ENCODE data around the gene ANKS3. TPM values are rescaled to one million over a fixed set of nuclear protein-coding genes. Genes with fewer than 3 reads are reported as not detected.
A peak's percentile ranks its signal among the peaks of the same experiment; 100 is the strongest.

ANKS3 gene
- total and polyA plus RNA-seq, 2 donors (not counting 1 experiment from before 2014, with no cell fraction given) = 26.5 to 31.9 TPM

DNA sequence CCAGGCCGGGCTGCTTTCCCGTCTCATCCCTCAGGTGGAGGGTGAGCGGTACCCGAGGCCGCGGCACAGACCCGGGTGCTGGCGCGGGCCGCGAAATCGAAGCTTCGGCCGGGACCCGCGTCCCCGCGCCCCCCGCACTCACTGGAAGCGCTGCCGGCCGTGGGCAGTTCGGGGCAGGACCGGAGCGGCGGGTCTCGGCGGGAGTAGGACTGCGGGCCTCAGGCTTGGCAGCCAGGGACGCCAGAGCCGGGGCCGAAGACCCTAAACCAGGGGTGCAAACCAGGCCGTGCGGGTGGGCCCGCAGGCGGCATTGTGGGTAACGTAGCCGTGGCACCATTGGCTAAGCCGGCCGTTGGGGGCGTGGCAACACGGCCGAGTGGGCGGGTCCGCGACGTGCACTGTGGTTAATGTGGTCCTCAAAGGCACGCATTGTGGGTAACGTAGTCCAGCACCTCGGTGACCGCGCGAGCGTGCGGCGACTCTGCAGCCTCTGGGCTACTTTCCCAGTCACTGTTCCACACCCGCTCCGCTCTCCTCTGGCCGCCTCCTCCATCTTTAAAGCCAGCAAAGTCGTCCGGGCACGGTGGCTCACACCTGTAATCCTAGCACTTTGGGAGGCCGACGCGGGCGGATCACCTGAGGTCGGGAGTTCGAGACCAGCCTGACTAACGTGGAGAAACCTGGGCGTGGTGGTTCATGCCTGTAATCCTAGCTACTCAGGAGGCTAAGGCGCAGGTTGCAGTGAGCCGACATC lies 33.0 kb upstream of the ANKS3 start, which contains the start of gene ZNF500:
ZNF500 (minus strand) TSS at position 288 of the 754 bp plus-strand sequence. CDS start 1,184 bp downstream, outside the sequence.
- POLR2A ChIA-PET = interaction anchor here (0.7 to 2.6 kb wide), 3 partner anchors 33 to 90 kb away, joined by 3 to 14 read pairs (median 4); partner anchors contain the start of genes ANKS3 and DNAAF8
- intact Hi-C loops (cut with micrococcal nuclease) = loop anchor here (1.0 kb wide), 5 partner anchors 33 to 151 kb away; partner anchors contain the start of genes ANKS3, DNAAF8, GLYR1 and MGRN1

More for the DNA sequence above, 33.0 kb upstream of the ANKS3 start, which contains the start of gene ZNF500:
- Histone ChIP-seq H4K20me1 (ENCODE audit: control insufficient read depth, insufficient read depth, low read length, poor library complexity, severe bottlenecking) (no peaks in the 10 kb centered on the region), H3K4me1 (ENCODE audit: control insufficient read depth in 2 of 2, insufficient read depth in 2 of 2, low read length in 2 of 2) (peaks cover 15 to 33% of the 10 kb centered on the region in 2 donors), H3K9ac (ENCODE audit: low read length) (peak within 1 kb of the TSS; percentile 96), H3K79me2 (ENCODE audit: control insufficient read depth, insufficient read depth, low read length) (peaks cover 27% of the 10 kb centered on the region), H3K4me3 (ENCODE audit: control extremely low read depth in 1 of 5, extremely low read depth in 1 of 5, insufficient read depth in 1 of 5, low read depth in 2 of 5, low read length in 4 of 5) (peak within 1 kb of the TSS; percentile 69 to 94 (median 87)), H3K36me3 (replicated peaks in 1 of 2; ENCODE audit: control extremely low read depth in 1 of 2, control insufficient read depth in 1 of 2, extremely low read depth in 1 of 2, insufficient read depth in 2 of 2, low read length in 1 of 2) (peaks cover 0 to 17% of the 10 kb centered on the region in 2 experiments), H3K27ac (ENCODE audit: low read length in 2 of 2) (peak within 1 kb of the TSS in 1 of 2 donors; percentile 80), H3K9me3 (ENCODE audit: control extremely low read depth in 1 of 3, control insufficient read depth in 2 of 3, insufficient read depth in 1 of 3, low read length in 2 of 3) (no peaks in the 10 kb centered on the region), H3K4me2 (replicated peaks; ENCODE audit: low read depth, low read length, poor library complexity, severe bottlenecking) (peak within 1 kb of the TSS; percentile 91), H2AFZ (ENCODE audit: insufficient read depth, low read depth, low read length, poor library complexity, severe bottlenecking) (peak within 1 kb of the TSS; percentile 99), H3K27me3 (replicated peaks in 1 of 4; ENCODE audit: control extremely low read depth in 1 of 4, control insufficient read depth in 3 of 4, insufficient read depth in 4 of 4, low read length in 3 of 4) (no peaks in the 10 kb centered on the region)
- TF ChIP-seq CTCF (IDR thresholded peaks at IDR 0.05) (no peak), EZH2 (IDR thresholded peaks at IDR 0.05; ENCODE audit: borderline replicate concordance, insufficient read depth, low read depth, low read length, poor library complexity, severe bottlenecking) (no peak)
- ATAC-seq (ENCODE audit: low read depth) = peak; percentile 91
- Mint-ChIP-seq H3K9me3 (ENCODE audit: insufficient read depth) (no peaks in the 10 kb centered on the region), H3K4me1 (peaks cover 31% of the 10 kb centered on the region), H3K27ac (peak within 1 kb of the TSS; percentile 95), H3K4me3 (peak within 1 kb of the TSS; percentile 98), H3K27me3 (no peaks in the 10 kb centered on the region)
- 1% methylated on average over 70 of the region's 72 CpGs for WGBS (ENCODE audit: insufficient coverage)
- CTCF ChIA-PET = interaction anchor here (1.6 kb wide), 1 partner anchor 33 kb away, joined by 4 read pairs; the partner anchor contains the start of genes ANKS3 and DNAAF8
- peak; percentile 95 for DNase-seq
